NCI-H526 treated with DMSO at 0.1 percent for 48 hours (cell line): Measurements from ENCODE around the gene BSDC1.

Experiments used
- DNase-seq: peaks from one replicate; lab custom pipeline; 2025; lab: John Stamatoyannopoulos, UW

The BSDC1 gene

DNA sequence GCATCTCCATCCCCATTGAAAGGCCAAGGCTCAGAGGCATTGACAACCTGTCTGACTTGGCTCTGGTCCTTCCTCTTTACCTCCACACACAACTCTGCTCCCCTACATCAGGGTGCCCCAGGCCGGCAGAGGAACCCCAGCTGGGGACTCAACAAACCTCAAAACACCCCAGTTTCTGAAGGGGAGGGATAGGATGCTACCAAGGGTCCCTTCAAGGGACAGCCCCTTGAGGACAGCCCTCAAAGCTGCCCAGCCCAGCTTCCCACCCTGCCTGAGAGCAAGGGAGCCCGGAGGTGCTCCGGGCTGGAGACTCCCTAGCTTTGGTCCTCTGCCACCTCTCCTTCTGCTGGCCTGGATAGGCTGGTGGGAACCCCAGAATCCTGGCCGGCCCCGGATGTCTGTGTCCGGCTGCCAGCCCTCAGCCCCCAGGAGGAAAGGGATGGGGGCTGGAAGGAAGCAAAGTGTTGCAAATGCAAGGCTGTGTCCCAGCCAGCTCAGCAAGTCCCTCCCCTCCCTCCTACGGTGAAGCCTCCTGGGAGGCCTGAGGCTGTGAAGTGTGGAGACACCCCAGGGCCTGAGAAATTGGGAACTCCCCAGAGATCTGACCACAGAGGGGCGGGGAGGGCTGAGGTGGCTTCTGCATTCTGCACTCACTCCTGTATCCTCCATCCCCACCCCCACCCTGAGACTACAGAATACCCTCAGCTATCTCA lies 57.1 kb downstream of the BSDC1 start:
- no peak for DNase-seq

DNA sequence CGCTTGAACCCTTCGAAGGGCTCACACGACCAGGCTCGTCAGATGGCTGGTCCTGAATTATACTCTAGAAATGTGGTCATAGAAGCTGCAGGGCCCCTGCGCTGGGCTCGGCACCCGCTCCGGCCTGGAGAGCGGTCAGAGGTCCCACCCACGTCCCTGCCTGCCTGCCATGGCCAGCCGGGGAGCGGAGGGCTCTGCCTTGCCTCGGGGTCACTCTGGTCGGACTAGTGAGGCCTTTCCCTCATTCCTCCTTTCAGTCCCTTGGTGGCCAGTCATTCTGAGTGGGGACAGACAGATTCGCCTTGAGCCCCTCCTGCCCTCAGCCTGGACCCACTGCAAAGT lies 57.7 kb downstream of the BSDC1 start:
- no peak for DNase-seq

DNA sequence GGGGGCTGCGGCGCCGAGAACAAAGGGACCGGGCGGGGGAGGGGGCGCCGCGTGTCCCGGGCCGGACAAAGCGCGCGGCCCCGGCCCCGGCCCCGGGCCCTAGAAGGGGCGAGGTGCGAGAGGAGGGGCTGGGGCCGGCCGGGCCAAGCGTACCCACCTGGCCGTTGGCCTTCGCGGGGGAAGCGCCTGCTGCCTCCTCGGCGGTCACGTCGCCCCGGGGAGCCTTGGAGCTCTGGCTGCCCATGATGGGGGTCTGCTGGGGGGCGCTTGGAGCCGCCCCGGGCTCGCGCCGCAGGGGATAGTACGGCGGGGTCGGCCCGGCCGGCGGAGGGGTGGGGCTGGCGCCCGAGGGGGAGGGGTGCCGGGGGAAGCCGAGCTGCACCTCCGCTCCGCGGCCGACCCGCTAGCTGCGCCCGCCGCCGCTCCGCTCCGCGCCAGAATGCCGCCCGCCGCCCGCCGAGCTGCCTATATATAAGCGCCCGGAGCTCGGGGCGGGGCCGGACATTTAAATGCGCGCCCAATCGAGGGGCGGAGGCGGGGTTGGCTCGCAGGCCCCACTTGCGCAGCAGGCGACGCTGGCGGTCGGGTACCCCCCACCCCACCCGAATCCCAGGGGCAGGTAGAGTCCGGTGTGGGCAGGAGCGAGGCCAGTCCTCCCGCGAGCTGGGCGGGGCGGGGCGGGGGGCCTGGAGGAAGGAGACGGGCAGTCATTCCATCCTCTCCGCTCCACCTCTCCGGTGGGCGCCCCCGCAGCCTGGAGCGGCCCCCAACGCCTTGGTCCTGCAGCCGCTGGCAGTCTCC lies 58.3 kb downstream of the BSDC1 start, which contains the start of gene MARCKSL1:
MARCKSL1 (minus strand) TSS at position 444 of the 801 bp plus-strand sequence; CDS start at position 244, 200 bp downstream.
- peak; percentile 64 for DNase-seq

DNA sequence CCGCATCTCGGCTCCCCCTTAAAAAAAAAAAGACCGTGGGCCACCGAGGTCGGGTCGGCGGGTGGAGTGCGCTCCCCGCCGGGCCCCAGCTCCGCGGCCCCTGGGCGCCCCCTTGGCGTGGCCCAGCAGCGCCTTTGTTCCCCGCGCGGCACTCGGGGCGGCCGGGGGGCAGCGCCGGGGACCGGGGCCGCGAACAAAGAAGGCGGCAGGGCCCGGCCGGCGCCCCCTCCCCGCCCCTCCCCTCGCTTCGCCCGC lies 58.8 kb downstream of the BSDC1 start:
- DNase-seq: no peak

DNA sequence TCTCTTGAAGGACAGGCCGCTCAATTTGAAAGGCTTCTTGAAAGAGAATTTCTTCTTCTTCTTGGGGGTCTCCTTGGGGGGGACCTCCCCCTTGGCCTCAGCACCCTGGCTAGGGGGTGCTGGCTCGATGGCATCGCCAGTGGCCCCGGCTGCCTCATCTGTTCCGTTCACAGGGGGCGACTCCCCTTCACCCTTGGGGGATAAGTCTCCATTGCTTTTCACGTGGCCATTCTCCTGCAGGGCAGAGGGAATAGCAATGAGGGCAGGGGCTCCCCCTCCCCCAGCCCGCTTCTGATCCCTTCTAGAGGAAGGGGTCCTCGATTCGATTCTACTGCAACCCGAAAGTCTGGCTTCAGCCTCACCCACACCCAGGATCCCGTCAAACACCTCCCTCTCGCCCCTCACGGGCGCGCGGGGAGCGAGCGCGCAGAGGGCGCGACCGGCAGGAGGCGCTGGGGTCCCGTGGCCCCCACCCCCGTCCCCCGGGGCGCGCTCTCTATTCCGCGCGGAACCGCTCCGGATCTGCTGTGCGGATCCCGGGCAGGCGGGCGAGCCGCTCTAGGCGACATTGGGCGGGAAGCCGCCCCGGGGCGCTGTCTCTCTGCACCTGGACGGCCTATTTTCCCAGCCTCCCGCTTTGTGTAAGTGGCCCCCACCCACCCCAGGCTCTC lies 59.2 kb downstream of the BSDC1 start:
- DNase-seq: no peak

DNA sequence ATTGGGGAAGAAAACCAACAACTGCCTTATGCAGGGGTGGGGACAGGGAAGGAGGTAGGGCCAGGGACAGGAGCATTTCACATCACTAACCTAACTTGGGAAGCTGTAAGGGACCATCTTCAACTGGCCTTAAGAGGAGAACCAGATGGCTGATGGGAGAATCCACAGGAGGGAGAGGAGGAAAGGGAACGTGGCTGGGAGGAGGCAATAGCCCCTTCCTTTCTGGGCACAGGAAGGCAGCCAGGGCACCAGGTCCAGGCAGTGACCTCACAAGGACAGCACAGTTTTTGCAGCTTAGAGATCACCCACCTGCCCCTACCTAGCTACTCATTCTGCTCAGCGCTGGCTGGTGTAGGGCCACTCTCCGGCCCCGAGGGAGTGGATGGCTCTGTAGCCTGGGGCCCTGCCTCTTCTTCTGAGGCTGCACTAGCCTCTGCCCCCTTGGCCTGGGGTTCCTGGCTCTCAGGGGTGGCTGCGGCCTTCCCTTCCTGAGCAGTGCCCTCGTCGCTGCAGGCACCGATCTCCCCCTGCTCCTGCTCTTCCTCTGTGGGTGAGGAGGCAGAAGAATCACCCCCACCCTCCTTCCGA lies 59.9 kb downstream of the BSDC1 start:
- no peak for DNase-seq

DNA sequence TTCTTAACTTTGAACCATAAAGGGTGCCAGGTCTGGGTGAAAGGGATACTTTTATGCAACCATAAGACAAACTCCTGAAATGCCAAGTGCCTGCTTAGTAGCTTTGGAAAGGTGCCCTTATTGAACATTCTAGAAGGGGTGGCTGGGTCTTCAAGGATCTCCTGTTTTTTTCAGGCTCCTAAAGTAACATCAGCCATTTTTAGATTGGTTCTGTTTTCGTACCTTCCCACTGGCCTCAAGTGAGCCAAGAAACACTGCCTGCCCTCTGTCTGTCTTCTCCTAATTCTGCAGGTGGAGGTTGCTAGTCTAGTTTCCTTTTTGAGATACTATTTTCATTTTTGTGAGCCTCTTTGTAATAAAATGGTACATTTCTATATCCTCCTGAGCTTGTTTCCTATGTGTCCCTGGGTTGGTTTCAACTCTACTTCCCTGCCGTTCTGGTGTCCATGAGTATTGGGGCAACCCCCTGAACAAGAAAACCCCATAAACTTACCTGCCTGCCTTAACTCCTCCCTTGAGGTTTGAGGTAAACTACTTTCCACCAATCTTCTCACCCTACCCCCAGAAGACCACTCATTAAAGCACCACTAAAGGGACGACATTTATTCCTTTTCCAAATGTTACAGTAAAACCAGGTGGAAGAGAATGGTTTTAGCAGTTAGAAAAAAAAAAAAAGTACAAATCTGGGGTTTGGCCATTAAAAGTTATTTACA lies 60.8 kb downstream of the BSDC1 start:
- DNase-seq: no peak

DNA sequence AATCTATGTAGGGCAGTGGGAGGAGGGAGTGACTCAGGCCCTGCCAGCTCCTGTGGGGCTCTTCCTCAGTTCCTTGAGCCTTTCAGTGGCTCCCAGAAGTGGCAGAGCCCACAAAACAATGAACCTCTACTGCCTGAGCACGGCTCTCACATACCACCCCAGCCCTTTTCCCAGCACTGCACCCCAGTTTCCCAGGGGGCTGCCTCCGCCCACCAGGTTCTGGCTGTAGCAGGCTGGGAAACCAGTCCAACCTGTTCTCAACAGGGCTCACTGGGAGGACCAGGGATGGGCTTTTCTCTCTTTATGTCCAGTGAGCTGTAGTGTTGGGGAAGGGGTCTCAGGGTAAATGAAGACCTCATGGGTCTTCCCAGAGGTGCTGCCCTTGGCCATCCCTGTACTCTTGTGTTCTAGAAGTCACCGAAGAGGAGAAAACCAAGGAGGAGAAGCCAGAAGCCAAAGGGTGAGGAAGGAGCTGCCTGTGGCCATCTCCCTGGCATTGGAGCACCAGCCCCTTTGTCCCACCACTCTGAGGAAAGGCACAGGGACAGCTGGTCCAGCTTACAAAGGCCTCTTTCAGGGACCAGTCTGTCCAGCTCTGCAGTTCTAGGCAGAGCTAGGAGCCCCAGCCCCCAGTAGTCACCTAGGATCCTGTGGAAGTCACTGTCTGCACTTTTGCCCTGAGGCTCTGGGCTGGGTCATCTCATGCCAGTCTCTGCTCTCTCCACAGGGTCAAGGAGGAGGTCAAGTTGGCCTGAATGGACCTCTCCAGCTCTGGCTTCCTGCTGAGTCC lies 61.8 kb downstream of the BSDC1 start:
- DNase-seq: no peak

DNA sequence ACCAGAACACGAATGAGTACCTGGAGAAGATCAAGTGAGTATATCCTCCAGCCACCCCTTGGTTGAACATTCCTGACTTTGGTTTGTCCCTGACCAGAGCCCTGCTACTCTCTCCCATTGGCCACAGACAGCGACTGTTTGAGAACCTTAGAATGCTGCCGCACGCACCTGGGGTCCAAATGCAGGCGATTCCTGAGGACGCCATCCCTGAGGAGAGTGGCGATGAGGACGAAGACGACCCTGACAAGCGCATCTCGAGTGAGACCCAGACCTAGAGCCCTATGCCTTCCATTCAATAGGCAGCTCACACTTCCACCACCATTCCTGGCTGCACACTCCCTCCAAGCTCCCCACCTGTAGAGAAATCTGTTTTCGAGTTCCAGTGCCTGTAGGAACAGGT lies 62.7 kb downstream of the BSDC1 start:
- DNase-seq: no peak

DNA sequence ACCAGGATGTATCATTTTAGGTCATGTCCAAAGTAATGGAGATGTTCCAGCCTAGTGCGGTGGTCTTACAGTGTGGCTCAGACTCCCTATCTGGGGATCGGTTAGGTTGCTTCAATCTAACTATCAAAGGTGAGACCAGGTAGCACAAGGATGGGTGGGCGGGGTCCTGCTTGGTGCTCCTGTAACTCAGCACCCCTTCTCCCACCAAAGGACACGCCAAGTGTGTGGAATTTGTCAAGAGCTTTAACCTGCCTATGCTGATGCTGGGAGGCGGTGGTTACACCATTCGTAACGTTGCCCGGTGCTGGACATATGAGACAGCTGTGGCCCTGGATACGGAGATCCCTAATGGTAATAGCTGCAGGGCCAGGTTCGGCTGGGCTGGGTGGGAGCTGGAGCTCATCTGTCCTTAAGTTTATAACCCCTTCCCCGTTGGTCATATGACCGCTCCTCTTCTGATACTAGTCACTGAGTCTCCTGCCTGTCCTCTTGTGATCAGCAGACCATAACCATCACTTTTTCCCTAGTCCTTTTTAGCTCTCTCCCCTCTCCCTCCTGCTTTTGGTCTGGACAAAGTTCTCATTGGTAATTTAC lies 63.6 kb downstream of the BSDC1 start:
- no peak for DNase-seq

DNA sequence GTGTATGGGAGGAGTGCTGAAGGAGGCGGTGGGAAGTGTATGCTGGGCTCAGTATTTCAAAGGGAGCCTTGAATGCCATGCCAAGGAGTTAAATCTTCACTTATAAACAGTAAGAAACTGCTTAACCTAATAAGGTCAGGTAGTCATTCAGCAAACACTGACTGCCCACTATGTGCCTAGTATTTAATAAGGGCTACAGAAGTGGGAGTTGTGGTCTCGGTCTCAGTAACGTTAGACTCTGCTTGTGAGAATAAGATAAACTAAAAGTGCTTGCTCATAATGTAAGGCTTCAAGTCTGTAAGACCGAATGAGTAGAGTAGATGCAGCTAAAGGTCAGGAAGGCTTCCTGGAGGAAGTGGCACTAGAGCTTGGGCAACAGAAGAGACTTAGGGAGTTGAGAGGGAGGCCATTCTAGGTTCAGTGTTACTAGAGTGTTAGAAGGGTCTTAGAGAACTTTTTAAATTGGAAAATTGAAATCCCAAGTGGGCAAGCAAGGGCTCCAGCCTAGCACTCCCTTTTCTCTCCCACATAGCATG lies 64.2 kb downstream of the BSDC1 start:
- no peak for DNase-seq

DNA sequence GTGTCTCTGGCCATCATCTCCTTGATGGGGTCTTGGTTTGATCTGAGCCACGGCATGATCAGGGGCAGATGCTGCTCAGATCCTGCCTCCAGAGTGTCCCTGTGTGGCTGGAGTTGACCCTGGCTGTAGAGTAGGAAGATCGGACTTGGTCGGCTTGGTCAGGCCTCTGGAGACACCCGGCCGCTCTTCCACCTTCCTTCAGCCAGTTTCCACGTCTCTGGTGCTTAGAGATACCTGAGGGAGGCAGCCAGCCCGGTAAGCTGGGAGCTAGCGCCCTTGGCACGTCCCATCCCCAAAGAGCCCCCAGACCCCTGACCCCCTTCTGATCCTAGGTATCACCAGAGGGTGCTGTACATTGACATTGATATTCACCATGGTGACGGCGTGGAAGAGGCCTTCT lies 67.0 kb downstream of the BSDC1 start:
- DNase-seq: no peak

DNA sequence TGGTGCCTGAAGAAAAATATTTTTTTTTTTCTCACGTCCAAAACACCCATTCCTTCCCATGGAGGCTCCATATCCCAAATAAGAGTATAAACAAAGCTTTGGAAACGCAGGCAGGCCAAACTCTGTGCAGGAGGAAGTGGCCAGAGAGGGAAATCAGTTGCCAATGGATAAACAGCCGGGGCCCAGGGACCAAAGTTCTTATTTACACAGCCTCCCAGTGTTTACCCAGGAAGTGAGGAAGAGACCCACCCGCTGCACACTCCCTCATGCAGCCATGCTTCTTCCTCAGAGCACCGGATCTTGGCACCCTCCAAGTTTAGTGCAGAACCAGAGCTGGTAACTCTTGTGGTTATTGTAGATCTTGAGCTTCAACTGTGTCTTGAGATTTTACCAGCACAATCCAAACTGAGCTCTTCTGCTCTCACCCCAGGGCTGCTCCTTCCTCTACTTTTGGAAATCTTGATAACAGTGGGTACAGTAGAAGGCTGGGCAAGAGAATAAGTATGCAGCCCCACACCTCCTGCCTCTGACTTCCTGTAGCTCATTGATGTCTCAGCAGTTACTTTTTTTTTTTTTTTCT lies 72.4 kb downstream of the BSDC1 start:
- peak; percentile 25 for DNase-seq

DNA sequence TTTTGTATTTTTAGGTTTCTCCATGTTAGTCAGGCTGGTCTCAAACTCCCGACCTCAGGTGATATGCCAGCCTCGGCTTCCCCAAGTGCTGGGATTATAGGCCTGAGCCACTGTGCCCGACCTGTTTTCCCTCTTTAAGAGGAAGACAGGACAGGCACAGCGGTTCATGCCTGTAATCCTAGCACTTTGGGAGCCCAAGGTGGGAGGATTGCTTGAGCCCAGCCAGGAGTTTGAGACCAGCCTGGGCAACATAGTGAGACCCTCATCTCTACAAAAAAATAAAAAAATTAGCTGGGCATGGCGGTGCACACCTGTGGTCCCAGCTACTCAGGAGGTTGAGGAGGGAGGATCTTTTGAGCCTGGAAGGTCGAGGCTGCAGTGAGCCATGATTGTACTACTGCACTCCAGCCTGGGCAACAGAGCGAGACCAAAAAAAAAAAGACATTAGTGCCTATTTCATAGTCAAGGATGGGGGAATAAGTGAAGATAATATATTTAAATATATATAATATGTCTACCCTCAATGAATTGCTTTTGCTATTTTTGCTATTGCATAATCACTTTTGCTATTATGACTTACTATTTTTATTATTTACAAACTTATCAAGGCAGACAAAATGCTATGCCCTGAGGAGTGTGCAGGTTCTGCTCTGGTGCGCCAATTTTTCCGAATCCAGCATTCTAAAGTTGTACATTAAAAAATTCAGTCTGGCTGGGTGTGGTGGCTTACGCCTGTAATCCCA lies 75.9 kb downstream of the BSDC1 start:
- DNase-seq: no peak

DNA sequence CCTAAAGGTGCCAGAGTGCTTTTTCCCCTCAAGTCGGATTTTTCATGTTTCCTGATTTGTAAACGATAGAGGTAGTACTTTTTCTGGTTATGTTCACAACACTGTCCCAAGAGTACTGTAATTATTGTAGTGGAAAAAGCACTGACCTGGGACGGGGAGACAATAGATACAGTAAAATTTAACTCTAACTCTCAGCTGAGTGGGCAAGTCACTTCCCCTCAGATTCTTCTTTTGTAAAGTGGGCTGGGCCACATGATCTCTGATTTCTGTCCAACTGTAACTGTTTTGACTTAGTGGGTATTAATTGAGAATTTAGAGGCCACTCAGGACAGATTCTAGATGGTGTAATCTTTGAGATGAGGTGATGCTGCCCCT lies 77.4 kb downstream of the BSDC1 start:
- no peak for DNase-seq
